ENCODE results near the gene TMEM131L. TPM values are rescaled to one million over a fixed set of nuclear protein-coding genes. Genes with fewer than 3 reads are reported as not detected.
A peak's percentile ranks its signal among the peaks of the same experiment; 100 is the strongest.

TMEM131L gene
- total RNA-seq, 1 donor from 2014 or later = 28.1 TPM

- intact Hi-C loops (cut with micrococcal nuclease) = loop anchor here (10.0 kb wide), 1 partner anchor 500 kb away; no protein-coding TSS in a partner anchor
- H3K36me3 Mint-ChIP-seq (ENCODE audit: low read depth) = no peaks in the 10 kb centered on the region
- no peak overlapping the region for H3K4me3 Mint-ChIP-seq (ENCODE audit: low read depth)
- no peaks in the 10 kb centered on the region for H3K27me3 Mint-ChIP-seq (ENCODE audit: low read depth)
- H3K4me1 Mint-ChIP-seq (ENCODE audit: low read depth) = peaks cover 27% of the 10 kb centered on the region
- peaks cover 9% of the 10 kb centered on the region for H3K9me3 Mint-ChIP-seq
- no peak overlapping the region for H3K27ac Mint-ChIP-seq
- no peak for DNase-seq (ENCODE audit: low spot score)
Measured at GRCh38 chr4:153645183-153645582, 179.0 kb downstream of the TMEM131L start.

GRCh38 chr4:153646261-153646660 is 180.1 kb downstream of the TMEM131L start:
- DNase-seq (ENCODE audit: low spot score) = no peak
- no peak overlapping the region for H3K27ac Mint-ChIP-seq
- intact Hi-C loops (cut with micrococcal nuclease) = loop anchor here (10.0 kb wide), 1 partner anchor 501 kb away; no protein-coding TSS in a partner anchor

GRCh38 chr4:153646978-153647377 is 180.8 kb downstream of the TMEM131L start:
- H3K36me3 Mint-ChIP-seq (ENCODE audit: low read depth) = no peaks in the 10 kb centered on the region
- peaks cover 33% of the 10 kb centered on the region for H3K4me1 Mint-ChIP-seq (ENCODE audit: low read depth)
- H3K9me3 Mint-ChIP-seq = peaks cover 9% of the 10 kb centered on the region
- no peaks in the 10 kb centered on the region for H3K27me3 Mint-ChIP-seq (ENCODE audit: low read depth)
- no peak overlapping the region for H3K27ac Mint-ChIP-seq
- intact Hi-C loops (cut with micrococcal nuclease) = loop anchor here (10.0 kb wide), 1 partner anchor 502 kb away; no protein-coding TSS in a partner anchor
- DNase-seq (ENCODE audit: low spot score) = no peak
- no peak overlapping the region for H3K4me3 Mint-ChIP-seq (ENCODE audit: low read depth)

More at GRCh38 chr4:153646261-153646660, 180.1 kb downstream of the TMEM131L start:
- Mint-ChIP-seq H3K9me3 (peaks cover 9% of the 10 kb centered on the region), H3K36me3 (ENCODE audit: low read depth) (no peaks in the 10 kb centered on the region), H3K4me3 (ENCODE audit: low read depth) (no peak overlapping the region), H3K4me1 (ENCODE audit: low read depth) (peaks cover 32% of the 10 kb centered on the region), H3K27me3 (ENCODE audit: low read depth) (no peaks in the 10 kb centered on the region)

GRCh38 chr4:153647975-153648374 is 181.8 kb downstream of the TMEM131L start:
- Mint-ChIP-seq H3K4me3 (ENCODE audit: low read depth) (no peak overlapping the region), H3K9me3 (peaks cover 9% of the 10 kb centered on the region), H3K4me1 (ENCODE audit: low read depth) (peaks cover 36% of the 10 kb centered on the region), H3K36me3 (ENCODE audit: low read depth) (no peaks in the 10 kb centered on the region), H3K27me3 (ENCODE audit: low read depth) (no peaks in the 10 kb centered on the region), H3K27ac (no peak overlapping the region)
- no peak for DNase-seq (ENCODE audit: low spot score)
- intact Hi-C loops (cut with micrococcal nuclease) = loop anchor here (10.0 kb wide), 1 partner anchor 503 kb away; no protein-coding TSS in a partner anchor

- no peak overlapping the region for H3K4me3 Mint-ChIP-seq (ENCODE audit: low read depth)
- no peaks in the 10 kb centered on the region for H3K27me3 Mint-ChIP-seq (ENCODE audit: low read depth)
- peaks cover 33% of the 10 kb centered on the region for H3K4me1 Mint-ChIP-seq (ENCODE audit: low read depth)
- H3K27ac Mint-ChIP-seq = no peak overlapping the region
- H3K36me3 Mint-ChIP-seq (ENCODE audit: low read depth) = no peaks in the 10 kb centered on the region
- intact Hi-C loops (cut with micrococcal nuclease) = loop anchor here (10.0 kb wide), 1 partner anchor 505 kb away; no protein-coding TSS in a partner anchor
- DNase-seq (ENCODE audit: low spot score) = no peak
- peaks cover 9% of the 10 kb centered on the region for H3K9me3 Mint-ChIP-seq
Measured at GRCh38 chr4:153649572-153649991, 183.4 kb downstream of the TMEM131L start.

- H3K27ac Mint-ChIP-seq = peak overlapping the region; percentile 69
- H3K4me3 Mint-ChIP-seq (ENCODE audit: low read depth) = no peak overlapping the region
- no peaks in the 10 kb centered on the region for H3K9me3 Mint-ChIP-seq
- DNase-seq (ENCODE audit: low spot score) = no peak
- intact Hi-C loops (cut with micrococcal nuclease) = loop anchor here (5.0 kb wide), 1 partner anchor 164 kb away; no protein-coding TSS in a partner anchor
- peaks cover 4% of the 10 kb centered on the region for H3K27me3 Mint-ChIP-seq (ENCODE audit: low read depth)
- peaks cover 36% of the 10 kb centered on the region for H3K4me1 Mint-ChIP-seq (ENCODE audit: low read depth)
- no peaks in the 10 kb centered on the region for H3K36me3 Mint-ChIP-seq (ENCODE audit: low read depth)
Measured at GRCh38 chr4:153651116-153651515, 185.0 kb downstream of the TMEM131L start.

GRCh38 chr4:153651587-153651986 is 185.4 kb downstream of the TMEM131L start:
- Mint-ChIP-seq H3K27me3 (ENCODE audit: low read depth) (peaks cover 6% of the 10 kb centered on the region), H3K36me3 (ENCODE audit: low read depth) (no peaks in the 10 kb centered on the region), H3K4me3 (ENCODE audit: low read depth) (no peak overlapping the region), H3K9me3 (no peaks in the 10 kb centered on the region), H3K27ac (peak overlapping the region; percentile 69), H3K4me1 (ENCODE audit: low read depth) (peaks cover 36% of the 10 kb centered on the region)
- intact Hi-C loops (cut with micrococcal nuclease) = loop anchor here (5.0 kb wide), 1 partner anchor 164 kb away; no protein-coding TSS in a partner anchor
- DNase-seq (ENCODE audit: low spot score) = peak; percentile 43

GRCh38 chr4:153652051-153652784 is 186.1 kb downstream of the TMEM131L start:
- Mint-ChIP-seq H3K4me3 (ENCODE audit: low read depth) (no peak overlapping the region), H3K4me1 (ENCODE audit: low read depth) (peaks cover 36% of the 10 kb centered on the region), H3K27ac (peak overlapping the region; percentile 23), H3K36me3 (ENCODE audit: low read depth) (no peaks in the 10 kb centered on the region), H3K27me3 (ENCODE audit: low read depth) (peaks cover 6% of the 10 kb centered on the region), H3K9me3 (no peaks in the 10 kb centered on the region)
- intact Hi-C loops (cut with micrococcal nuclease) = loop anchor here (5.0 kb wide), 1 partner anchor 165 kb away; no protein-coding TSS in a partner anchor
- DNase-seq (ENCODE audit: low spot score) = no peak

- intact Hi-C loops (cut with micrococcal nuclease) = no loop called here
- H3K4me3 Mint-ChIP-seq (ENCODE audit: low read depth) = no peak overlapping the region
Measured at GRCh38 chr4:153655002-153655541, 188.9 kb downstream of the TMEM131L start.

GRCh38 chr4:153655928-153656327 is 189.8 kb downstream of the TMEM131L start:
- Mint-ChIP-seq H3K27me3 (ENCODE audit: low read depth) (peaks cover 14% of the 10 kb centered on the region), H3K27ac (no peak overlapping the region), H3K4me1 (ENCODE audit: low read depth) (peaks cover 20% of the 10 kb centered on the region), H3K4me3 (ENCODE audit: low read depth) (no peak overlapping the region), H3K36me3 (ENCODE audit: low read depth) (no peaks in the 10 kb centered on the region), H3K9me3 (no peaks in the 10 kb centered on the region)
- intact Hi-C loops (cut with micrococcal nuclease) = no loop called here
- no peak for DNase-seq (ENCODE audit: low spot score)

More at GRCh38 chr4:153655002-153655541, 188.9 kb downstream of the TMEM131L start:
- Mint-ChIP-seq H3K4me1 (ENCODE audit: low read depth) (peaks cover 22% of the 10 kb centered on the region), H3K27ac (no peak overlapping the region), H3K27me3 (ENCODE audit: low read depth) (peaks cover 14% of the 10 kb centered on the region), H3K36me3 (ENCODE audit: low read depth) (no peaks in the 10 kb centered on the region), H3K9me3 (no peaks in the 10 kb centered on the region)
- no peak for DNase-seq (ENCODE audit: low spot score)

- DNase-seq (ENCODE audit: low spot score) = no peak
- H3K27ac Mint-ChIP-seq = no peak overlapping the region
- intact Hi-C loops (cut with micrococcal nuclease) = no loop called here
- H3K9me3 Mint-ChIP-seq = peaks cover 11% of the 10 kb centered on the region
- H3K4me3 Mint-ChIP-seq (ENCODE audit: low read depth) = no peak overlapping the region
- H3K27me3 Mint-ChIP-seq (ENCODE audit: low read depth) = peaks cover 13% of the 10 kb centered on the region
- no peaks in the 10 kb centered on the region for H3K4me1 Mint-ChIP-seq (ENCODE audit: low read depth)
- peaks cover 4% of the 10 kb centered on the region for H3K36me3 Mint-ChIP-seq (ENCODE audit: low read depth)
Measured at GRCh38 chr4:153661215-153661822, 195.2 kb downstream of the TMEM131L start.

- no peak overlapping the region for H3K27ac Mint-ChIP-seq
- intact Hi-C loops (cut with micrococcal nuclease) = no loop called here
- no peak overlapping the region for H3K4me3 Mint-ChIP-seq (ENCODE audit: low read depth)
- peaks cover 15% of the 10 kb centered on the region for H3K27me3 Mint-ChIP-seq (ENCODE audit: low read depth)
- DNase-seq (ENCODE audit: low spot score) = no peak
- H3K9me3 Mint-ChIP-seq = peaks cover 11% of the 10 kb centered on the region
- H3K4me1 Mint-ChIP-seq (ENCODE audit: low read depth) = no peaks in the 10 kb centered on the region
- peaks cover 4% of the 10 kb centered on the region for H3K36me3 Mint-ChIP-seq (ENCODE audit: low read depth)
Measured at GRCh38 chr4:153661908-153662307, 195.7 kb downstream of the TMEM131L start.
